ENCODE results near the gene RIN3.

Gene RIN3

GRCh38 chr14:92486881-92487280 is 26.7 kb upstream of the RIN3 start:
- DNase-seq: no peak

- no peak for DNase-seq
Measured at GRCh38 chr14:92487513-92488133, 26.0 kb upstream of the RIN3 start.

GRCh38 chr14:92489394-92490238 is 24.0 kb upstream of the RIN3 start:
- no peak for DNase-seq

GRCh38 chr14:92490239-92490959 is 23.2 kb upstream of the RIN3 start:
- no peak for DNase-seq

- DNase-seq: no peak
Measured at GRCh38 chr14:92491782-92492181, 21.8 kb upstream of the RIN3 start.

GRCh38 chr14:92492258-92492657 is 21.3 kb upstream of the RIN3 start:
- DNase-seq: no peak

GRCh38 chr14:92493024-92493423 is 20.6 kb upstream of the RIN3 start:
- no peak for DNase-seq

- DNase-seq: no peak
Measured at GRCh38 chr14:92493492-92493891, 20.1 kb upstream of the RIN3 start.

GRCh38 chr14:92494512-92494911 is 19.1 kb upstream of the RIN3 start:
- no peak for DNase-seq

- DNase-seq: no peak
Measured at GRCh38 chr14:92495027-92495426, 18.6 kb upstream of the RIN3 start.

- DNase-seq: no peak
Measured at GRCh38 chr14:92496191-92496857, 17.3 kb upstream of the RIN3 start.

GRCh38 chr14:92497391-92497790 is 16.2 kb upstream of the RIN3 start:
- DNase-seq: no peak

GRCh38 chr14:92499234-92499633 is 14.3 kb upstream of the RIN3 start:
- DNase-seq: no peak

GRCh38 chr14:92500491-92500941 is 13.1 kb upstream of the RIN3 start:
- DNase-seq: no peak

- DNase-seq: no peak
Measured at GRCh38 chr14:92501891-92502351, 11.7 kb upstream of the RIN3 start.

- DNase-seq: no peak
Measured at GRCh38 chr14:92502541-92503286, 10.9 kb upstream of the RIN3 start.

GRCh38 chr14:92503756-92504491 is 9.7 kb upstream of the RIN3 start:
- DNase-seq: no peak

- no peak for DNase-seq
Measured at GRCh38 chr14:92505826-92506225, 7.8 kb upstream of the RIN3 start.

GRCh38 chr14:92506231-92506630 is 7.3 kb upstream of the RIN3 start:
- DNase-seq: no peak

- DNase-seq: no peak
Measured at GRCh38 chr14:92507174-92507768, 6.3 kb upstream of the RIN3 start.

GRCh38 chr14:92510972-92511371 is 2.6 kb upstream of the RIN3 start:
- no peak for DNase-seq
